Endothelial cell of umbilical vein (primary cell): Measurements from ENCODE around the gene PSMB2.

ENCODE experiments used
- POLR2A ChIP-seq: IDR thresholded peaks from 2 replicates; pipeline ENCODE4 v1.6.1; 2012; ENCODE audit warnings: low read depth, mild to moderate bottlenecking, control low read depth, low read length
- POLR2AphosphoS5 ChIP-seq: IDR thresholded peaks from 2 replicates; pipeline ENCODE4 v1.6.1; 2012; ENCODE audit warnings: low read depth, mild to moderate bottlenecking, control low read depth, low read length, moderate library complexity; ENCODE audit not compliant: insufficient read depth
- TF ChIP-seq, protein P1 (sequence below), 2 donors: IDR thresholded peaks; 1 replicate in 1 of 2; 2 replicates in 1 of 2; pipeline ENCODE4 v1.5.1; 2011; ENCODE audit warnings: low read length in 2 of 2, mild to moderate bottlenecking in 2 of 2, moderate library complexity in 2 of 2, control low read depth in 1 of 2, inconsistent platforms in 1 of 2, low read depth in 1 of 2; ENCODE audit not compliant: insufficient read depth in 1 of 2; ENCODE audit errors: extremely low read depth in 1 of 2
- TF ChIP-seq, protein P2 (sequence below): IDR thresholded peaks from 2 replicates; pipeline ENCODE4 v1.6.1; 2011; ENCODE audit not compliant: insufficient read depth, insufficient read length

DNA sequence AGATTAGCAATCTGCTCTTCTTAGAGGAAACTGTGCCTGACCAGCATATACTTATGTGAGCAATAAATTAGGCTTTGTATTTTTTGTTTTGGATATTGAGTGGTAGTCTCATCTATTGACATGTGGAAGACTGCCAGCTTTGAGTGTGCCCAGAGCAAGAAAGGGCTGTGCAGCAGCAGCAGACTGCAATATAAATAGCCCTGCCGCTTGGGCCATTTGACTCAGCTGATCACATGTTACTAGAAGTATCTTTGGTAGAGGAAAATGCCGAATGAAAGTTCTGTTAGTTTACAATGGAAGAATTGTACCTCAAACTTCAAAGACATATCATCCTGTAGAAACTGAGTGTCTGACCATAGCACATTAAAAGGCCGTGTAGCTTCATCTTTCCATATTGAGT lies 9.1 kb upstream of the PSMB2 start:
- TF ChIP-seq, protein P1, sequence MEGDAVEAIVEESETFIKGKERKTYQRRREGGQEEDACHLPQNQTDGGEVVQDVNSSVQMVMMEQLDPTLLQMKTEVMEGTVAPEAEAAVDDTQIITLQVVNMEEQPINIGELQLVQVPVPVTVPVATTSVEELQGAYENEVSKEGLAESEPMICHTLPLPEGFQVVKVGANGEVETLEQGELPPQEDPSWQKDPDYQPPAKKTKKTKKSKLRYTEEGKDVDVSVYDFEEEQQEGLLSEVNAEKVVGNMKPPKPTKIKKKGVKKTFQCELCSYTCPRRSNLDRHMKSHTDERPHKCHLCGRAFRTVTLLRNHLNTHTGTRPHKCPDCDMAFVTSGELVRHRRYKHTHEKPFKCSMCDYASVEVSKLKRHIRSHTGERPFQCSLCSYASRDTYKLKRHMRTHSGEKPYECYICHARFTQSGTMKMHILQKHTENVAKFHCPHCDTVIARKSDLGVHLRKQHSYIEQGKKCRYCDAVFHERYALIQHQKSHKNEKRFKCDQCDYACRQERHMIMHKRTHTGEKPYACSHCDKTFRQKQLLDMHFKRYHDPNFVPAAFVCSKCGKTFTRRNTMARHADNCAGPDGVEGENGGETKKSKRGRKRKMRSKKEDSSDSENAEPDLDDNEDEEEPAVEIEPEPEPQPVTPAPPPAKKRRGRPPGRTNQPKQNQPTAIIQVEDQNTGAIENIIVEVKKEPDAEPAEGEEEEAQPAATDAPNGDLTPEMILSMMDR (IDR thresholded peaks at IDR 0.05; ENCODE audit: extremely low read depth in 1 of 2, insufficient read depth in 1 of 2, low read depth in 1 of 2, low read length in 2 of 2) = no peak
- no peak for TF ChIP-seq POLR2AphosphoS5
- no peak for TF ChIP-seq POLR2A
- TF ChIP-seq, protein P2, sequence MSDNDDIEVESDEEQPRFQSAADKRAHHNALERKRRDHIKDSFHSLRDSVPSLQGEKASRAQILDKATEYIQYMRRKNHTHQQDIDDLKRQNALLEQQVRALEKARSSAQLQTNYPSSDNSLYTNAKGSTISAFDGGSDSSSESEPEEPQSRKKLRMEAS = no peak
